HS-5 (cell line): ENCODE data around the gene ZCCHC7.
"Not testable (repeated sequence)": the region's sequence is repeated elsewhere in the genome, so short reads cannot be mapped to it uniquely, and the experiment has no call there.

Source experiments
- DNase-seq: peaks from one replicate; pipeline ENCODE4 v3.0.0-alpha.2; 2012; ENCODE audit warnings: low read depth

Gene ZCCHC7

GRCh38 chr9:37119907-37120842 lies at the start of gene ZCCHC7:
TSS of gene ZCCHC7 (plus strand) at chr9:37120574.
- DNase-seq: peak; percentile 89

GRCh38 chr9:37074790-37075189 lies 45.6 kb upstream of the ZCCHC7 start:
- not testable (repeated sequence) for DNase-seq

GRCh38 chr9:37079370-37080164 lies 40.8 kb upstream of the ZCCHC7 start:
- peak; percentile 91 for DNase-seq

- DNase-seq: peak; percentile 11
Measured at GRCh38 chr9:37080165-37080628, 40.2 kb upstream of the ZCCHC7 start.

GRCh38 chr9:37081507-37081906 lies 38.9 kb upstream of the ZCCHC7 start:
- not testable (repeated sequence) for DNase-seq

GRCh38 chr9:37082214-37082765 lies 38.1 kb upstream of the ZCCHC7 start:
- DNase-seq: no peak

GRCh38 chr9:37083654-37084053 lies 36.7 kb upstream of the ZCCHC7 start:
- DNase-seq: no peak

- no peak for DNase-seq
Measured at GRCh38 chr9:37085233-37085632, 35.1 kb upstream of the ZCCHC7 start.

GRCh38 chr9:37092714-37093295 lies 27.6 kb upstream of the ZCCHC7 start:
- DNase-seq: not testable (repeated sequence)

GRCh38 chr9:37094751-37095150 lies 25.6 kb upstream of the ZCCHC7 start:
- no peak for DNase-seq

GRCh38 chr9:37096628-37097027 lies 23.7 kb upstream of the ZCCHC7 start:
- no peak for DNase-seq

- no peak for DNase-seq
Measured at GRCh38 chr9:37097294-37097693, 23.1 kb upstream of the ZCCHC7 start.

- DNase-seq: no peak
Measured at GRCh38 chr9:37100327-37100726, 20.0 kb upstream of the ZCCHC7 start.

- no peak for DNase-seq
Measured at GRCh38 chr9:37100741-37101140, 19.6 kb upstream of the ZCCHC7 start.

GRCh38 chr9:37102486-37102885 lies 17.9 kb upstream of the ZCCHC7 start:
- DNase-seq: no peak

- DNase-seq: peak; percentile 58
Measured at GRCh38 chr9:37104183-37104889, 16.0 kb upstream of the ZCCHC7 start.

GRCh38 chr9:37105234-37105633 lies 15.1 kb upstream of the ZCCHC7 start:
- no peak for DNase-seq

- no peak for DNase-seq
Measured at GRCh38 chr9:37107701-37108100, 12.7 kb upstream of the ZCCHC7 start.

- DNase-seq: not testable (repeated sequence)
Measured at GRCh38 chr9:37114442-37114841, 5.9 kb upstream of the ZCCHC7 start.

GRCh38 chr9:37117956-37118355 lies 2.4 kb upstream of the ZCCHC7 start:
- no peak for DNase-seq

GRCh38 chr9:37119360-37119759 lies 1.0 kb upstream of the ZCCHC7 start:
- no peak for DNase-seq
